GM21825 (cell line): ENCODE results near the gene GTF3C1.
"Not testable (repeated sequence)": the region's sequence is repeated elsewhere in the genome, so short reads cannot be mapped to it uniquely, and the experiment has no call there.

Source experiments
- ATAC-seq: cut with Tn5 transposase; IDR thresholded peaks from one replicate; pipeline ENCODE4 v1.9.1; 2021; ENCODE audit warnings: mild to moderate bottlenecking, moderate library complexity; ENCODE audit not compliant: unreplicated experiment

Gene GTF3C1

DNA sequence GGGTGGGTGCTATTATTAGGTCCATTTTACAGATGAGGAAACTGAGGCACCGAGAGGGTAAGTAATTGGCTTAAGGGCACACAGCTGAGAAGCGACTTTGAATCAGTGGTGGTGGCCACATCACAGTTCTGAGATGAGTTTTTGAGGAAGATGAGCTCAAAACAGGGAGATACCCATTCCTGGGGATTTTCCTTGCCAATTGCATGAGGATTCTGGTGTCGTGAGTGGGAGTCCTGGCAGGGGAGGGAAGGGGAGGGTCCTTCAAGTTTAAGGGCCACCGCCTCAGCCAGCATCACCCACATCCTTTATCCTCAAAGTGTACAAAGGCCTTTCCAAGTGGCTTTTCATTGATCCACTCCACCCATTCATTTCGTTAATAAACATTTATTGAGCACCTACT is 102.4 kb downstream of the GTF3C1 start:
- no peak for ATAC-seq

DNA sequence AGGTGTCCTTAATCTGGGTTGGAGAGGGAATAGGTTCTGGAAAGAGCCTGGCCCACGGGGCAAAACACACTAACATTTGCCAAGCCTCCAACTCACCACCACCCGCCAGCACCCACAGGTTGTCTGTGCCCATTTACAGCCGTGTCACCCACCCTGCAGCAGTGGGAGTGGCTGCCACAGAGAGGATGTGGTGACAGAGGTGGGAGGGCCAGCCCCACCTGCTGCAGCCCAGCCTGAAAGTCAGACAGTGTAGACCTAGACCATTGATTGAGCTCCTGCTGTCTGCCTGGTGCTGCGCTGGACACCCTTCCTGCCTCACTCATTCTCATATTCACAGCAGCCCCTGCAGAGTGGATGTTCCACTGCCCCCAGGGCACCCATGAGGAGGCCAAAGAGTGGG is 103.0 kb downstream of the GTF3C1 start:
- ATAC-seq: no peak

DNA sequence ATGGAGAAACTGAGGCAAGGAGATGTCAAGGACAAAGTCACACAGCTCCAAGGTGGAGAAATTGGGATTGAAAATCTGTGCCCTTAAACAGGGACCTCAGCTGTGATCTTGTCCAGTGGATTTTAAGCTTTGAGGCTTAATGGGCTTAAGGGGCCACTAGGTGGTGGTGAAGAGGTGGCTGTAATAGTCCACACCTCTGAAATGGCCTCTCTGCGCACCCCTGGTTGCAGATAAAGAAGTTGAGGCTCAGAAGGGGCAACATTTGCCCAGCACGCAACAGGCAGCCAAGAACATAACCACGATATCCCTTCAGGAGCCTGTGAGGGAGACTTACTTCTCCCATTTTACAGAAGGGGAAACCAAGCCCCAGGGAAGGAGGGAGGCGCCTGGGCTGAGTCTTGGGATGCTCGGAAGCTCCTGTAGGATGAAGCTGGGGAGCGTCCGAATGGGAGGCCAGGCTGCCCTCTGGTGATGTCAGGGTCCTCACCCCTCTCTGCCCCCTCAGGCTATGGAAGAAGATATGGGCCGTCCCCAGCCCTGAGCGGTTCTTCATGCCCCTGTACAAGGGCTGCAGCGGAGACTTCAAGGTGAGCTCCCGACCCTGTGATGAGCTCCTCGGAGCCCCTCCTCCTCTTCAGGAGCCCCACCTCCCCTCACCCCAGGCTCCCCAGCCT is 104.1 kb downstream of the GTF3C1 start:
- ATAC-seq: no peak

DNA sequence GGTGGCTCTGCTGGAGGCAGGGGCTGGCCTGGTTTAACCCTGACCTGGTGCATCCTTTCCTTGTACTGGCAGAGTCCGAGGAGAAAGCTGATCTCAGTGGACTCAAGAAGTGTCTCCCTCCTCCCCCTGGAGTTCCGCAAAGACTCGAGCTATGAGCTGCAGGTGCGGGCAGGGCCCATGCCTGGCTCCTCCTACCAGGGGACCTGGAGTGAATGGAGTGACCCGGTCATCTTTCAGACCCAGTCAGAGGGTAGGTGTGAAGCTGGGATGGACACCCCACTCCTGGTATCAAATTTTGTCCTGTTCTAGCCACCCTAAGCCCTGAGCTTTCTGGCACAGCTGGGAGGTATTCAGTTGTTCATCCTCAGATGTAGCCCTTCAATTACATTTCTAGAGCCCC is 105.2 kb downstream of the GTF3C1 start:
- no peak for ATAC-seq

DNA sequence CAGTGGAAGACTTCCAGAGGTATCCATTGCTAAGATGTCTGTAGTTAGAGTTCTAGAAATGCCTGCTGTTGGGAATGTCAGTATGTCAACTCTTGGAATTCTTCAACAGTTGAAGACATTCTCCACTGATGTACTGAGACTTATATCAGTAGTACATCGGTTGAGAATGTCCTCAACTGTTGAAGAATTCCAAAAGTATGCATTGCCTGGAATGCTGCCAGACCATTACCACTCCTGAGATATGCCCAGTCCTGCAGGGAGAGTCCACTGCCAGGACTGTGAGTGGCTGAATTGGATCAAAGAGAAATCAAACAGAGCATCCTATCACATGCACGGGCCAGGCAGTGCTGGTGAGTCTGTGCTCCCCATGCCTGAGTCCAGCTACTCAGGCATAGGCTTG is 105.7 kb downstream of the GTF3C1 start:
- ATAC-seq: no peak

DNA sequence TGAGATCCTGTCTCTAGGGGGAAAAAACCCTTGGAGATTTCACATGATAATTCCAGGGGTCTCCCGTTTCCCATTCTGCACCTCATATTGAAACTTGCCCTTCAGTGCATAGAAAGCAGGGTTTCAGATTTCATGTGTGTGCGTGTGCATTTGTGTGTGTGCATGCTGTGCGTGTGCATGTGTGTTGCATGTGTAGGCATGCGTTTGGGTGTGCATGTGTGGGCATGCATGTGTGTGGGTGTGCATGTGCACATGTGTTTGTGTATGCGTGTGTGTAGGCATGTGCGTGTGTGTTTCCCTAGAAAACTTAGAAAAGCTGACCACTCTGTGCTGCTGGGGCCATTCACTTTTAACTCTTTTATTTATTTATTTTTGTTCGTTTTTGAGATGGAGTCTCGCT is 107.7 kb downstream of the GTF3C1 start:
- ATAC-seq: no peak

DNA sequence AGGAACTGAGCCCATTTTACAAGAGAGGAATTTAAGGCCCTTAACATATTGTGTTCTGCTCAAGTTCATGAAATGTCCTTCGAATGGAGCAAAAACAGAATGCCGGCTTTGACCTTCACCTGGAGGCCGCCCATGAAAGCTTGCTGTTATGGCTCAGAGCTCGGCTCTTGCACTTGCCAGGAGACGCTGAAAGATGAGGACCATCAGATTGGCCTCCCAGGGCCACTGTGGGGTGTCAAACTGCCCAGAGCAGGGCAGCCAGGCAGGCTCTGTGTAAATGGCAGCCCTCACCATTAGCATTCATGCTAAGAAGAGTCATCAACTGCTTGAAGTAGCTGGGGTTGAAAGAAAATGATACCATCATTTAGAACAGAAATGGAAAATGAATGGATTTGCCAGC is 108.4 kb downstream of the GTF3C1 start:
- no peak for ATAC-seq

DNA sequence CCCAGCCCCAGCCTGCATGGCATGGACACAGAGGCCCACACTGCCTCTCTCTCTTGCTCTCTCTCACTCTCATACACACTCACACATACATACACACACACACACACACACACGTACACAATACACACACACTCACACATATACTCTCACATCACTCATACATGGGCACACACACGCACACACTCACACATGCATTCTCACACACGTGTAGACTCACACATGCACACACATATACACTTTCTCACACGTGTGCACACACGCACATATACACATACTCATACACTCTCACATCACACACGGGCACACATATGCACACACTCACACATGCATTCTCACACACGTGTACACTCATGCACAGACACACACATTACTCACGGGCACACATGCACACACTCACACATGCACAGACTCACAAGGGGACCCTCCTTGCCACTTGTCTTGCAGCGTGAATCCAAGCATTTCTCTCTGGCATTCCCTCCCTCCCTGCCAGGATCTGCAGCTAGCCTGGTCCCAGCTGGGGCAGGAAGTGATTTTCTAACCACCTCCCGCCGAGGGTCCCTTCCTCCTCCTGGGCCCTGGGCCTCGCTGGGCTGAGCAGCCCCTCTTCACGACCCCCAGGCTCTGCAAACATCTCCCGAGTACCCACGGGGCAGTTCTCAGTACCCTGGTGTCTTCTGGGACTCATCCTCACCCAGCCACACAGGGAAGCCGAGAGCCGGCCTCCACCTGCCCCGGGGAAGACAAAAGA is 110.3 kb downstream of the GTF3C1 start:
- no peak for ATAC-seq

DNA sequence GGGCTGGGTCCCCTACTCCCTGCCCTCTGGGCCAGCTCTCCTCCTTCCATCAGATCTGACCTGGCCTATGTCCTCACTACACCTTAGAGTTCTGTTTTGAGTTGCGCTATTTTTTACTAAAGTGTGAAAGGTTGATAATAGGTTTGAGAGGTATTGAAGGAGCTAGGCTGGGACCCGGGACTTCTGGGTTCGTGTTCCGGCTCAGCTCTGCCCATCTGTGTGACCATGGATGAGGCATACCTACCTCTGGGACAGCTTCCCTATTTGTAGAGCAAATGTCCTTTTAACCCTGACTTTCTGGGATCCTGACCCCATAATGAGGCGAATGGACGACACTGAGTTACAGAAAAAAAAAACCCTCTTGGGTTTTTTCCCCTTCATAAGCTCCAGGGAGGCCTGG is 111.8 kb downstream of the GTF3C1 start:
- no peak for ATAC-seq

DNA sequence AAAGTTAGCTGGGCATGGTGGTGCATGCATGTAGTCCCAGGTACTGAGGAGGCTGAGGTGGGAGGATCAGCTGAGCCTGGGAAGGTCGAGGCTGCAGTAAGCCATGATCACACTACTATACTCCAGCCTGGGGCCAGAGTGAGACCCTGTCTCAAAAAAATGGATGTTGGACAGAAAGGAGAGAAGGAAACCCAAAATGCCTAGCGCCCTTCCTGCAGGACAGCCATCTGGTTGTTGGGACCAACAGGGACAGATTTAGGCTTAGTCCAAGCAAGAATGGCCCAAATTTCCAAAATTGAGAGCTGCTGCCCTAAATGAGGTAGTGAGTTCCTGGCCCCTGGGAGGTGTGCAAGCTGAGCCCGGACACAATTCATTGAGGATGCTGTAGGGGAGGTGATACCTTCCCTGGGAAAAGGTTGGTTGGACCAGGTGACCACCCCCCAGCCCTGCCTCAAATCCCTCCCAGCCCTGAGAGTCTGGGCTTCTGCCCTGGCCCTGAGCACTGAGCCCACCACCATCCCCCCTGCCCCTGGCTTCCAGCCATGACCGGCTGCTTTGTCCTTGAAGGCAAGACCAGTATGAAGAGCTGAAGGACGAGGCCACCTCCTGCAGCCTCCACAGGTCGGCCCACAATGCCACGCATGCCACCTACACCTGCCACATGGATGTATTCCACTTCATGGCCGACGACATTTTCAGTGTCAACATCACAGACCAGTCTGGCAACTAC is 112.6 kb downstream of the GTF3C1 start:
- ATAC-seq: no peak

DNA sequence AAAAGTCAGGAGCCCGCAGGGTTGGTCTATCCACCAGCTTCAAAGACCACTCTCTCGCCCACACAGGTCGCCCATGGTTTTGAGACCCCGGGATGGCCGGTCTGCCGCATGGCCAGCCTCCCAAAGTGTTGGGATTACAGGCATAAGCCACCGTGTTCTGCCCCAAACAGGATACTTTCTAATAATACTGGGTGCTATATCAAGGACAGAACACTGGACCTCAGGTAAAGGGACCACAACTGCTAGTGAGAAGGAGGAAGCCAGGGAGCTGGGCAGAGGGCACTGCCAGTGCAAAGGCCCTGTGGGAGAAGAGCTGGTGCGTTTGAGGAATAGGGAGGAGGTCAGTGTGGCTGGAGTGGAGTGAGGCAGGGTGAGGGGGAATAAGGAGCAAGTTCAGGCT is 113.6 kb downstream of the GTF3C1 start:
- no peak for ATAC-seq

DNA sequence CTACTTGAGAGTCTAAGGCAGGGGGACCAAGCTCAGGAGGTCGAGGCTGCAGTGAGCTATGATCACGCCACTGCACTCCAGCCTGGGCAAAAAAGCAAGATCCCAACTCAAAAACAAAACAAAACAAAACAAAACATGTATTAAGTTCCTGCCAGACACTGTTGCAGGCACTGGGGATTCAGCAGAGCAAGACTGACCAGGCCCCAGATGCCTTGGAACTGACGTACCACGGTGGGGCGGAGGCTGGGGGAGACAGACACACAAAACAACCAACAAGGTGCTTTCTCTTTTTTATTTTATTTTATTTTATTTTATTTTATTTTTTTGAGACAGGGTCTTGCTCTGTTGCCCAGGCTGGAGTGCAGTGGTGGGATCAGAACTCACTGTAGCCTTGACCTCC is 114.6 kb downstream of the GTF3C1 start:
- ATAC-seq: not testable (repeated sequence)

DNA sequence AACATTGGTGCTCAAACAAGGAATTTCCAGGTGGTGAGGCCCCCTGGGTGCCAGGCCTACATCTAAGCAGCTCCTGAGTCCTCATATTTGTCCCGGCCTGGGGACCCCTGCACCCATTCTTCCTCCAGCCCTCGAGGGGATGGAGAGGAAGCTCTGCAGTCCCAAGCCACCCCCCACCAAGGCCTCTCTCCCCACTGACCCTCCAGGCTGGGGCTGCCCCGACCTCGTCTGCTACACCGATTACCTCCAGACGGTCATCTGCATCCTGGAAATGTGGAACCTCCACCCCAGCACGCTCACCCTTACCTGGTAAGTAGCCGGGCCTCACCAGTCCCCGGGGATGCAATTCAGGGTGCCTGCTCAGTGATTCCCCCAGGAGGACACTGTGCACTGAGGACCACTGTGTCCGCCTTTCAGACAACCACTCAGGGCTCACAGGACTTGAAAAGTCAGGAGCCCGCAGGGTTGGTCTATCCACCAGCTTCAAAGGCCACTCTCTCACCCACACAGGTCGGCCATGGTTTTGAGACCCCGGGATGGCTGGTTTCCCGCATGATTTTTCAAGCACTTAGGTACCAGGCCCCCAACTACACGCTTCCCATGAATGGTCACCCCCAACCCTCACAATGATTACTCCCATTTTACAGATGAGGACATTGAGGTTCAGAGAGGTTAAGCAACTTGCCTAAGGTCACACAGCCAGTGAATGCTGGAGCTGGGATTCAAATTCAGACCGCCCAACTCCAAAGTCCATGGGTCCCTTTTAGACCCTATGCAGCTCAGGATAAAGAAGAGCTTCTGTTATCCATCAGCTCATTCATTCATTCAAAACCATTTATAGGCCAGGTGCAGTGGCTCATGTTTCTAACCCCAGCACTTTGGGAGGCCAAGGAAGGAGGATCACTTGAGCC is 115.3 kb downstream of the GTF3C1 start:
- no peak for ATAC-seq

DNA sequence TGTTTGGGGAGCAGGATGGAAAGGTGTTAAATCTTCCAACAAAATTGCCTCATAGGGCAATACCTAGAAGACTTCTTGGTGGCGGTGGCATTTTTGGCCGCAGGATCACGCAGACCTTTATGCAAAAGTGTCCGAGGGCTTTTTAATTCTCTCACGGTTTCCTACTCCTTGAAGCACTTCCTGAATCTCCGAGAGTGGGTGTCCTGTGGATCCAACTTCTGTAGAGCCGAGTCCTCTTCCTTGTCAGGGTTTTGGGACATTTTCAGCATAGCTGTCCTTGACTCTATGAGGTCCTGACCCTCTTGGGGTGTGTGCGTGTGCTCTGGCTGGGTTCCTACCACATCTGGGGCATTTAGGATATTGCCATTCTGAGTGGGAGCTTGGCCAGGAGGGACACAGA is 116.1 kb downstream of the GTF3C1 start:
- ATAC-seq: no peak

DNA sequence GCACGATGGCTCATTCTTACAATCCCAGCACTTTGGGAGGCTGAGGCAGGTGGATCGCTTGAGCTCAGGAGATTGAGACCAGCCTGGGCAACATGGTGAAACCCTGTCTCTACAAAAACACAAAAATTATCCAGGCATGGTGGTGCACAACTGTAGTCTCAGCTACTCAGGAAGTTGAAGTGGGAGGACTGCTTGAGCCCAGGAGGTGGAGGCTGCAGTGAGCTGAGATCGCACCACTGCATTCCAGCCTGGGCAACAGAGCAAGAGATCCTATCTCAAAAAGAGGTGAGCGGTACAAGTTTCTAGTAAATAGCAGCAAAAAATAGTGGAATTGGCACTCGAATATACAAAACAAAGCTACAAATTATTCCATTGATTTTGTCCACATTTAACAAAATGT is 116.5 kb downstream of the GTF3C1 start:
- ATAC-seq: not testable (repeated sequence)

DNA sequence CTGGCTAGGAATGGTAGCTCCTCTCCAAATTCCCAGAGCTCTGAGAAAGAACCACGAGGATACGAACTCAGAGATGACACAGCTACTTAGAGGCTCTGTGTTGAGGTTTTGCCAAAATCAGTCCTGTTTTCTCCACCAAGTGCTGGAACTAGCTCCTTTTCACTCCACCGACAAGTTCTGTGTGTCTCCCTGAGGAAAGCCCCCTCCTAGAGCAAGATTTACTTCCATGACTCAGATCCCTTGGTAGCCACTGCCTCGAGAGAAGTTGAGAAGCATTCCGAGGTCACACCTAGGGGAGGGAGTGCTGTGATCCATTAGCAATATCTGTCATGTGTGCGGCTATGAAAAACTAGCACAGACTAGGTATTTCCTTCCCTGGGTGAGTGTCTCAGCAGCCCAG is 117.2 kb downstream of the GTF3C1 start:
- ATAC-seq: no peak

DNA sequence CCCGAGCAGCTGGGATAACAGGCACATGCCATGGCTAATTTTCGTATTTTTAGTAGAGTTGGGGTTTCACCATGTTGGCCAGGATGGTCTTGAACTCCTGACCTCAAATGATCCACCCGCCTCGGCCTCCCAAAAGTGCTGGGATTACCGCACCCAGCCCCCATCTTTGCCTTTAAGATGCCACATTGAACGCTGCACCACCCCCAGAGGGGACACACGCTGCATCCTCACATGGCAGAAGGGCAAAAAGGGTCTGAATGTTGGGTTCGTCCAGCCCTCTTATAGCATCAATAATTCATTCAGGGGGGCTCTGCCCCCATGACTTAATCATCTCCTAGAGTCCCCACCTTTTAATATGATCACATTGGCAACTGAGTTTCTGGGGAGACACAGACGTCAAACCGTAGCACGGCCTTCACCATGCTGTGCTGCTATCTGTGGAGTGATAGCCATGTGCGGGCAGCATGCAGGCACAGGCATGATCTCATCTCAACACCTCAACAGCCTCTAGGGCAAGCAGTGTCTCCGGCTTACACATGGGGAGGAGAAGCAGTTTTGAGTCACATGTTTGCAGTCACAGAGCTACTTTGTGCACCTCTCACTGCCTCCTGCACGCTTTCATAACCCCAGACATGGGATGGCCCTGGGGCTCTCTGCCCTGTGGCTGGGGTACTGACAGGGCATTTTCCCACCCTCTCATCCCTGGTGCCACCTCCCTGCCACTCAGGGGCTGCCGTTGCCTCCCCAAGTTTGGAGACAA is 117.8 kb downstream of the GTF3C1 start:
- ATAC-seq: no peak

DNA sequence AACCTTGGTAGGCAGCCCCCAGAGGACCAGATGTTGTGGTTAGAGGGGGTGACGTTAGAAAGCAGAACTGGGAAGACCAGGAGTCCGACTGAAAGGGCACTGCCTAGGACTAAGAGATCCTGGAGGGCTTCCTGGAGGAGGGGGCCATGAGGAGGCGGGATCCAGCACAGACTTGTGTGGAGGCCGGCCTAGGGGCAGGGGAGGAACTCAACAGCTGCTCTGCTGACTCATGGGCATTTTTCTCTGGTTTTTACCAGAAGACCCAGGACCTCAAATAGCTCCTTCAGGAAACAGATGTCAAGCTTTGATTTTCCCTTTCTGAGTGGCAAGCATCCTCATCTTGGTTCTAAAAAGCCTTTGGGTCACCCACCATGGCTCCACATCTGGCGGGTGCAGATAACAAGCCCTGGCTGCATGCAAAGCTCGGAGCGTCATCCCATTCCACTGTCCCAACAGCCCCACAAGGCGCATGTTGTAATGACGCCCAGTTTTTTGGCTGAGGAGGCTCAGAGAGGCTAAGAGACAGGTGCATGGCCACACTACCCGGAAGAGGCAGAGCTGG is 118.7 kb downstream of the GTF3C1 start:
- no peak for ATAC-seq

DNA sequence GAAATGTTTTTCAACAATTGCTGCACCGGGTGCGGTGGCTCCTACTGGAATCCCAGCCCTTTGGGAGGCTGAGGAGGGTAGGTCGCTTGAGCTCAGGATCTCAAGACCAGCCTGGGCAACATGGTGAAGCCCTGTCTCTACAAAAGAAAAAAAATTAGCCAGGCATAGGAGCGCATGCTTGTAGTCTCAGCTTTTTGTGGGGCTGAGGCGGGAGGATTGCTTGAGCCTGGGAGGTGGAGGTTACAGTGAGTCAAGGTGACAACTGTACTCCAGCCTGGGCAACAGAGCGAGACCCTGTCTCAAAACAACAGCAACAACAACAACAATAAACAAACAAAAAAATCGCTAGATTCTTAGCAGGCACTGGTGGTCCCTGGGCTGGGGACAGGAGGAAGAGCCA is 119.2 kb downstream of the GTF3C1 start:
- no peak for ATAC-seq

DNA sequence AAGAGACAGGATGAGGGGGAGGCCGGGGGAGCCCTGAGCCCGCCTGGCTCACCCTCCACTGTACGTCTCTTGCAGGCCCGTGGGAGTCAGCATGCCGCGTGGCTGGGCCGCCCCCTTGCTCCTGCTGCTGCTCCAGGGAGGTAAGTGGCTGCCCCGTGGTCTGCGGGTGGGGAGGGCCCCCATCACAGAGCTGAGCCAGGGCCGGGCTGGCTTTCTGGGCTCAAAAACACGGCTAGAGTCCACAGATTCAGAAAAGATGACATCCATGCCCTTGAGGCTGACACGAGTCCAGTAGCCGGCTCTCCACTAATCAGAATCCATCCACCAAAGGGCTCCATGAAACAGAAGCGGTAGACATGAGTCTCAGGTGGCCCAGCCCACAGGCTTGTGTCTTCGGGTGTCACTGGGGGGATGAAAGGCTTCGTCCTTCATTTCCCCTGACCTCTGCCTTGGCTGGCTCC is 119.7 kb downstream of the GTF3C1 start:
- ATAC-seq: no peak
